Activated CD8-positive, alpha-beta memory T cell treated with anti-CD3 and anti-CD28 coated beads for 4 hours (primary cell): ENCODE measurements around the gene RPS25.
A peak's percentile ranks its signal among the peaks of the same experiment; 100 is the strongest.
"Not testable (repeated sequence)": the region's sequence is repeated elsewhere in the genome, so short reads cannot be mapped to it uniquely, and the experiment has no call there.

Source experiments
- DNase-seq, 2 donors: peaks; one replicate each; pipeline ENCODE4 v3.0.0-alpha.2; 2020; ENCODE audit warnings: low read depth in 2 of 2

RPS25 gene

GRCh38 chr11:119018074-119018938 lies at the start of gene RPS25, which contains the start of gene TRAPPC4:
RPS25 (minus strand) TSS chr11:119018343; CDS start chr11:119018284, 59 bp downstream.
TRAPPC4 (plus strand) TSS chr11:119018766; CDS start chr11:119018796, 30 bp downstream.
- peak; percentile 88 to 94 for DNase-seq

- DNase-seq = peak; percentile 94 to 97
These were observed 49.5 kb upstream of the RPS25 start, which contains the start of gene VPS11 for GRCh38 chr11:119067371-119068222. VPS11 (plus strand) TSS chr11:119067818; CDS start chr11:119067824, 6 bp downstream.

- DNase-seq = no peak
These were observed 47.2 kb upstream of the RPS25 start for GRCh38 chr11:119065369-119065768.

GRCh38 chr11:119062779-119063178 lies 44.6 kb upstream of the RPS25 start:
- DNase-seq = no peak

- no peak for DNase-seq
These were observed 43.1 kb upstream of the RPS25 start for GRCh38 chr11:119061256-119061655.

- not testable (repeated sequence) for DNase-seq
These were observed 41.0 kb upstream of the RPS25 start for GRCh38 chr11:119059128-119059527.

GRCh38 chr11:119057000-119057769 lies 39.0 kb upstream of the RPS25 start, which contains the start of gene HYOU1:
HYOU1 (minus strand) TSS chr11:119057205; CDS start chr11:119056160, 1,045 bp downstream.
- peak; percentile 95 to 98 for DNase-seq

GRCh38 chr11:119056421-119056999 lies 38.4 kb upstream of the RPS25 start:
- peak; percentile 16 to 18 for DNase-seq

- no peak for DNase-seq
These were observed 37.8 kb upstream of the RPS25 start for GRCh38 chr11:119055901-119056300.

GRCh38 chr11:119054418-119054817 lies 36.3 kb upstream of the RPS25 start:
- DNase-seq = no peak

- DNase-seq = no peak
These were observed 34.1 kb upstream of the RPS25 start for GRCh38 chr11:119052163-119052814.

GRCh38 chr11:119051440-119052162 lies 33.5 kb upstream of the RPS25 start:
- no peak for DNase-seq

GRCh38 chr11:119049081-119049480 lies 30.9 kb upstream of the RPS25 start:
- DNase-seq = no peak

- no peak for DNase-seq
These were observed 30.5 kb upstream of the RPS25 start for GRCh38 chr11:119048644-119049043.

GRCh38 chr11:119047205-119047604 lies 29.1 kb upstream of the RPS25 start:
- DNase-seq = no peak

GRCh38 chr11:119046489-119046888 lies 28.3 kb upstream of the RPS25 start:
- DNase-seq = no peak

- no peak for DNase-seq
These were observed 26.6 kb upstream of the RPS25 start for GRCh38 chr11:119044708-119045107.

GRCh38 chr11:119042927-119043326 lies 24.8 kb upstream of the RPS25 start:
- no peak for DNase-seq

- no peak for DNase-seq
These were observed 23.8 kb upstream of the RPS25 start for GRCh38 chr11:119041821-119042514.
